CD4-positive, alpha-beta T cell (primary cell): ENCODE measurements around the gene KRTAP5-2. TPM values are rescaled to one million over a fixed set of nuclear protein-coding genes. Genes with fewer than 3 reads are reported as not detected.

Source experiments
- ATAC-seq: fragments of 200-7000 bp; cut with Tn5 transposase; one replicate; pipeline ENCODE4 v1.10.0; 2022; ENCODE audit warnings: mild to moderate bottlenecking; ENCODE audit not compliant: poor library complexity
- CTCF ChIA-PET: fragments of 350-600 bp; sonication (Branson Sonifier 250); formaldehyde crosslinking; loops from one replicate; lab custom pipeline; 2021; ENCODE audit warnings: antibody characterized with exemption, inconsistent platforms; lab: Charles Lee
- POLR2A ChIA-PET: fragments of 350-600 bp; sonication (Branson Sonifier 250); formaldehyde crosslinking; loops from one replicate; lab custom pipeline; 2021; ENCODE audit warnings: antibody characterized with exemption, inconsistent platforms; lab: Charles Lee
- DNase-seq, 14 experiments: peaks; one replicate each; pipeline ENCODE4 v3.0.0-alpha.2; 2013 to 2020; ENCODE audit warnings: mixed read lengths in 2 of 14
- H3K27ac ChIP-seq, 2 donors: one replicate each; pipeline versions ENCODE4 v1.5.1 to v1.7.0; 2013; ENCODE audit warnings: low read length in 2 of 2, low read depth in 1 of 2, mild to moderate bottlenecking in 1 of 2
- H3K27me3 ChIP-seq, 2 experiments: 1 replicate in 1 of 2; 2 replicates in 1 of 2; pipeline versions ENCODE4 v1.6.1 to v1.7.0; 2013; ENCODE audit warnings: low read length in 2 of 2, control low read depth in 1 of 2, mild to moderate bottlenecking in 1 of 2, moderate library complexity in 1 of 2; ENCODE audit not compliant: insufficient read depth in 2 of 2, control insufficient read depth in 1 of 2
- H3K36me3 ChIP-seq: one replicate; pipeline ENCODE4 v1.6.1; 2013; ENCODE audit warnings: low read length, control low read depth; ENCODE audit not compliant: insufficient read depth
- H3K4me1 ChIP-seq: one replicate; pipeline ENCODE4 v1.6.1; 2013; ENCODE audit warnings: low read length, control low read depth; ENCODE audit not compliant: insufficient read depth
- H3K4me3 ChIP-seq: one replicate; pipeline ENCODE4 v1.5.1; 2013; ENCODE audit warnings: mild to moderate bottlenecking, low read length, moderate library complexity
- H3K9me3 ChIP-seq, 2 experiments: 1 replicate in 1 of 2; 2 replicates in 1 of 2; pipeline versions ENCODE4 v1.6.1 to v1.7.0; 2013; ENCODE audit warnings: low read length in 2 of 2, mild to moderate bottlenecking in 2 of 2, control low read depth in 1 of 2, moderate library complexity in 1 of 2; ENCODE audit not compliant: control insufficient read depth in 1 of 2, insufficient read depth in 1 of 2
- H3K27ac Mint-ChIP-seq: one replicate; pipeline ENCODE4 v1.8.0; 2020; ENCODE audit warnings: mixed read lengths
- H3K27me3 Mint-ChIP-seq: one replicate; pipeline ENCODE4 v1.8.0; 2021; ENCODE audit warnings: mixed read lengths
- H3K36me3 Mint-ChIP-seq: one replicate; pipeline ENCODE4 v1.8.0; 2021; ENCODE audit warnings: low read depth, mixed read lengths
- H3K4me1 Mint-ChIP-seq: one replicate; pipeline ENCODE4 v1.8.0; 2021; ENCODE audit warnings: low read depth, mixed read lengths
- H3K4me3 Mint-ChIP-seq: one replicate; pipeline ENCODE4 v1.8.0; 2020; ENCODE audit warnings: mild to moderate bottlenecking, mixed read lengths
- H3K9me3 Mint-ChIP-seq: one replicate; pipeline ENCODE4 v1.8.0; 2020; ENCODE audit warnings: mixed read lengths
- intact Hi-C, 2 experiments: fragments of 100-400 bp; cut with DNase I in 1 of 2; cut with micrococcal nuclease in 1 of 2; formaldehyde crosslinking; loops; one replicate each; pipeline versions ENCODE4 v1.15.1 to v1.9.0; 2023 to 2025; cut with DNase I, micrococcal nuclease
- total RNA-seq, 174 experiments: library from RNA in 2 of 174; stranded (reverse) in 2 of 174; gene quantifications; one replicate each; pipeline ENCODE4 v1.2.3 and lab custom pipeline; 2021 to 2026
- TF ChIP-seq, protein P1 (sequence below): fragments of 200-600 bp; IDR thresholded peaks from one replicate; pipeline ENCODE4 v1.8.0; 2022; ENCODE audit warnings: antibody characterized with exemption, mild to moderate bottlenecking

Gene KRTAP5-2
- total RNA-seq, 2 experiments from 2014 or later = not detected

- DNase-seq (peak in 1 of 14 experiments; percentile 26), ATAC-seq (no peak)
- no peaks in the 10 kb centered on the region for H3K9me3 Mint-ChIP-seq
- Histone ChIP-seq H3K9me3 (no peaks in the 10 kb centered on the region), H3K27me3 (peaks cover 0 to 6% of the 10 kb centered on the region in 2 experiments), H3K27ac (no peak overlapping the region), H3K4me1 (no peaks in the 10 kb centered on the region), H3K4me3 (no peak overlapping the region), H3K36me3 (peaks cover 7% of the 10 kb centered on the region)
- TF ChIP-seq, protein P1, sequence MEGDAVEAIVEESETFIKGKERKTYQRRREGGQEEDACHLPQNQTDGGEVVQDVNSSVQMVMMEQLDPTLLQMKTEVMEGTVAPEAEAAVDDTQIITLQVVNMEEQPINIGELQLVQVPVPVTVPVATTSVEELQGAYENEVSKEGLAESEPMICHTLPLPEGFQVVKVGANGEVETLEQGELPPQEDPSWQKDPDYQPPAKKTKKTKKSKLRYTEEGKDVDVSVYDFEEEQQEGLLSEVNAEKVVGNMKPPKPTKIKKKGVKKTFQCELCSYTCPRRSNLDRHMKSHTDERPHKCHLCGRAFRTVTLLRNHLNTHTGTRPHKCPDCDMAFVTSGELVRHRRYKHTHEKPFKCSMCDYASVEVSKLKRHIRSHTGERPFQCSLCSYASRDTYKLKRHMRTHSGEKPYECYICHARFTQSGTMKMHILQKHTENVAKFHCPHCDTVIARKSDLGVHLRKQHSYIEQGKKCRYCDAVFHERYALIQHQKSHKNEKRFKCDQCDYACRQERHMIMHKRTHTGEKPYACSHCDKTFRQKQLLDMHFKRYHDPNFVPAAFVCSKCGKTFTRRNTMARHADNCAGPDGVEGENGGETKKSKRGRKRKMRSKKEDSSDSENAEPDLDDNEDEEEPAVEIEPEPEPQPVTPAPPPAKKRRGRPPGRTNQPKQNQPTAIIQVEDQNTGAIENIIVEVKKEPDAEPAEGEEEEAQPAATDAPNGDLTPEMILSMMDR = no peak
- CTCF ChIA-PET = interaction anchor here (1.0 kb wide), 1 partner anchor 14 kb away, joined by 5 read pairs; no protein-coding TSS in a partner anchor
- H3K4me1 Mint-ChIP-seq = no peaks in the 10 kb centered on the region
- POLR2A ChIA-PET = no interaction called here
- H3K36me3 Mint-ChIP-seq = peaks cover 15% of the 10 kb centered on the region
- H3K4me3 Mint-ChIP-seq = peak overlapping the region; percentile 20
- H3K27ac Mint-ChIP-seq = peak overlapping the region; percentile 14
- peaks cover 13% of the 10 kb centered on the region for H3K27me3 Mint-ChIP-seq
- intact Hi-C loops = no loop called here
Measured at GRCh38 chr11:1560002-1560648, 38.0 kb downstream of the KRTAP5-2 start.

DNA sequence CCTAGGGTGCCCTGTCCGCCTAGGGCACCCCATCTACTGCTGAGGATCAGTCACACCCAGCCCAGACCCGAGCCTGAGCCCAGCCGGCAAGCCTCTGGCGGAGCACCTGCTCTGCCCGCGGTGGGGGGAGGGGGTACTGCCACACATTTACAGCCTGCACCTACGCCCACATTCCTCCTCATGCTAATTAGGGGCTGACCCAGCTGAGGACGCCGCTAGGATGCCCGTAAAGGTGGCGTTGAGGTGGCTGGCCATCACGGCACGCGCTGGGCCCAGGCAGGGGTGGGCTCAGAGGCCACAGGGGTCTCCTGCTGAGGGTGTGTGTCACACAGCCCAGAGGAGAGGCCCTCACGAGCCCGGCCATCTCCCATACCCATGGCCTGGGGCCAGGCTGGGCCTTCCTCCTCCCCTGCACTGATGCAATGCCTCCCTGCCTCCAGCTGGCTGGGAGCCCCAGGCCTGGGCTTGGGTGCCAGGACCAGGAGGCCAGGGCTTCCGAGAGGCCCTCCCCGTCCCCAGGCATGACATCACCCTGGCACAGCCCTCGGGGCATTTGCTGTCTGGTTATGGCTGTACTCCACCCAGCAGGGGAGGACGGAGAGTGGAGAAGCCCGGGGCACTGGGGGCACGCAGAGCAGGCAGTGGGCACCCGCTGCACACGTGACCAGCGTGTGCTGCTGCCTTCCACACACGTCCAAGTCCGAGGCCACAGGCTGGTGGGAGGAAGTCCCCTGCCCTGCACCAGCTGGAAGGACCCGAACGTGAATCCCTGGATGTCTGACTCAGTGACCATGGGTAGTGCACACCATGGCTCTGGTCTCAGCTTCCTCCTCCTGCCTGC is 38.8 kb downstream of the KRTAP5-2 start:
- Histone ChIP-seq H3K27me3 (peaks cover 0 to 6% of the 10 kb centered on the region in 2 experiments), H3K4me3 (no peak overlapping the region), H3K4me1 (no peaks in the 10 kb centered on the region), H3K27ac (no peak overlapping the region), H3K36me3 (peaks cover 7% of the 10 kb centered on the region), H3K9me3 (peaks cover 0 to 2% of the 10 kb centered on the region in 2 experiments)
- Mint-ChIP-seq H3K4me1 (no peaks in the 10 kb centered on the region), H3K4me3 (peak overlapping the region; percentile 20), H3K27me3 (peaks cover 18% of the 10 kb centered on the region), H3K9me3 (no peaks in the 10 kb centered on the region), H3K36me3 (peaks cover 15% of the 10 kb centered on the region), H3K27ac (peak overlapping the region; percentile 30)
- peak; percentile 19 for ATAC-seq
- peak in 2 of 14 experiments; percentile 28 to 53 for DNase-seq
- TF ChIP-seq, protein P1 = no peak
- CTCF ChIA-PET = interaction anchor here (1.0 kb wide), 1 partner anchor 15 kb away, joined by 5 read pairs; no protein-coding TSS in a partner anchor
- intact Hi-C loops = no loop called here
- POLR2A ChIA-PET = no interaction called here

- TF ChIP-seq, protein P1 = no peak
- no peaks in the 10 kb centered on the region for H3K4me1 Mint-ChIP-seq
- intact Hi-C loops = no loop called here
- H3K27me3 Mint-ChIP-seq = peaks cover 20% of the 10 kb centered on the region
- Histone ChIP-seq H3K4me3 (no peak overlapping the region), H3K27me3 (peaks cover 0 to 6% of the 10 kb centered on the region in 2 experiments), H3K27ac (no peak overlapping the region), H3K4me1 (no peaks in the 10 kb centered on the region), H3K9me3 (peaks cover 0 to 5% of the 10 kb centered on the region in 2 experiments), H3K36me3 (peaks cover 7% of the 10 kb centered on the region)
- H3K36me3 Mint-ChIP-seq = peaks cover 15% of the 10 kb centered on the region
- no peaks in the 10 kb centered on the region for H3K9me3 Mint-ChIP-seq
- DNase-seq (no peak), ATAC-seq (no peak)
- H3K27ac Mint-ChIP-seq = peak overlapping the region; percentile 30
- CTCF ChIA-PET = no interaction called here
- POLR2A ChIA-PET = no interaction called here
- H3K4me3 Mint-ChIP-seq = no peak overlapping the region
Measured at GRCh38 chr11:1558775-1559110, 39.4 kb downstream of the KRTAP5-2 start.
